Prostate gland (tissue), 2 donors: ENCODE measurements around the gene UBE2O. TPM values are rescaled to one million over a fixed set of nuclear protein-coding genes. Genes with fewer than 3 reads are reported as not detected.
"Not testable (repeated sequence)": the region's sequence is repeated elsewhere in the genome, so short reads cannot be mapped to it uniquely, and the experiment has no call there.

Source experiments
- DNase-seq: peaks from one replicate; pipeline ENCODE4 v3.0.0-alpha.2; 2019; ENCODE audit warnings: low spot score
- H3K27ac ChIP-seq, 2 donors: fragments of 200-600 bp; sonication (generic); 2 replicates each; pipeline ENCODE4 v1.5.1; 2017 to 2019
- H3K27me3 ChIP-seq: fragments of 200-600 bp; sonication (generic); replicated peaks from 2 replicates; pipeline ENCODE4 v1.5.1; 2019; ENCODE audit not compliant: insufficient read depth
- H3K36me3 ChIP-seq, 2 donors: fragments of 200-600 bp; sonication (generic); 1 replicate in 1 of 2; 2 replicates in 1 of 2; pipeline versions ENCODE4 v1.5.1 to v1.8.1; 2017 to 2019
- H3K4me1 ChIP-seq: fragments of 200-600 bp; sonication (generic); replicated peaks from 2 replicates; pipeline ENCODE4 v1.5.1; 2019
- H3K4me3 ChIP-seq, 2 donors: fragments of 200-600 bp; sonication (generic); 2 replicates each; pipeline ENCODE4 v1.5.1; 2017 to 2019
- H3K9me3 ChIP-seq: fragments of 200-600 bp; sonication (generic); 2 replicates; pipeline ENCODE4 v1.5.1; 2017
- CTCF ChIP-seq, 4 experiments: fragments of 200-600 bp in 2 of 4; fragments of 450-650 bp in 2 of 4; sonication (generic) in 2 of 4; IDR thresholded peaks; 1 replicate in 3 of 4; 2 replicates in 1 of 4; pipeline ENCODE4 v1.5.1; 2016 to 2019; ENCODE audit warnings: antibody characterized with exemption in 4 of 4, mild to moderate bottlenecking in 2 of 4, moderate library complexity in 2 of 4
- POLR2A ChIP-seq: fragments of 450-650 bp; IDR thresholded peaks from one replicate; pipeline ENCODE4 v1.6.1; 2016; ENCODE audit warnings: antibody characterized with exemption, mild to moderate bottlenecking
- POLR2AphosphoS5 ChIP-seq: sonication (generic); formaldehyde crosslinking; IDR thresholded peaks from one replicate; pipeline ENCODE4 v1.6.1; 2017; ENCODE audit warnings: antibody characterized with exemption
- WGBS: methylation state at CpG from one replicate; pipeline ENCODE4 v1.1.5; 2018; 5-methylcytosine and 5-hydroxymethylcytosine counted together
- intact Hi-C: fragments of 100-400 bp; cut with DNase I; formaldehyde crosslinking; loops from one replicate; pipeline ENCODE4 v1.14.2; 2022
- total RNA-seq, 2 donors: library from RNA; depleted of rRNA; stranded (reverse); fragments of >200 nt; gene quantifications; one replicate each; pipeline ENCODE4 v1.1.0, GENCODE V29; 2016

The UBE2O gene
- total RNA-seq, 2 donors from 2014 or later, result 19.9 to 39.8 TPM

GRCh38 chr17:76363107-76363842, 89.7 kb downstream of the UBE2O start:
- Histone ChIP-seq H3K4me1 (peaks cover 4% of the 10 kb centered on the region), H3K4me3 (no peak overlapping the region), H3K36me3 (no peaks in the 10 kb centered on the region), H3K27ac (no peak overlapping the region), H3K9me3 (no peaks in the 10 kb centered on the region), H3K27me3 (no peaks in the 10 kb centered on the region)
- intact Hi-C loops, result no loop called here
- TF ChIP-seq POLR2A, result no peak
- no peak for TF ChIP-seq POLR2AphosphoS5
- TF ChIP-seq CTCF (IDR thresholded peaks at IDR 0.05), result no peak
- no peak for DNase-seq
- 88% methylated on average over 11 of the region's 11 CpGs for WGBS

GRCh38 chr17:76360461-76360860, 92.5 kb downstream of the UBE2O start:
- Histone ChIP-seq H3K27ac (no peak overlapping the region), H3K4me3 (no peak overlapping the region), H3K9me3 (no peaks in the 10 kb centered on the region), H3K27me3 (no peaks in the 10 kb centered on the region), H3K36me3 (no peaks in the 10 kb centered on the region), H3K4me1 (peaks cover 4% of the 10 kb centered on the region)
- intact Hi-C loops, result no loop called here
- 47% methylated on average over 2 of the region's 2 CpGs for WGBS
- no peak for DNase-seq
- TF ChIP-seq CTCF (IDR thresholded peaks at IDR 0.05) (no peak), POLR2A (no peak), POLR2AphosphoS5 (no peak)

GRCh38 chr17:76359776-76360175, 93.2 kb downstream of the UBE2O start:
- H3K36me3 ChIP-seq, H3K4me1 ChIP-seq, H3K9me3 ChIP-seq, intact Hi-C loops, H3K27ac ChIP-seq, DNase-seq, H3K4me3 ChIP-seq, H3K27me3 ChIP-seq: not testable (repeated sequence)
- 70% methylated on average over 6 of the region's 6 CpGs for WGBS

GRCh38 chr17:76359375-76359774, 93.6 kb downstream of the UBE2O start:
- DNase-seq, result no peak
- H3K27ac ChIP-seq, result no peak overlapping the region
- no peak overlapping the region for H3K4me3 ChIP-seq
- H3K36me3 ChIP-seq, result no peaks in the 10 kb centered on the region
- TF ChIP-seq POLR2AphosphoS5, result no peak
- TF ChIP-seq CTCF (IDR thresholded peaks at IDR 0.05), result no peak
- no peak for TF ChIP-seq POLR2A
- H3K9me3 ChIP-seq, result no peaks in the 10 kb centered on the region
- 86% methylated on average over 6 of the region's 6 CpGs for WGBS
- H3K27me3 ChIP-seq, result no peaks in the 10 kb centered on the region
- intact Hi-C loops, result no loop called here
- H3K4me1 ChIP-seq, result peaks cover 4% of the 10 kb centered on the region

- H3K4me1 ChIP-seq, result peaks cover 4% of the 10 kb centered on the region
- intact Hi-C loops, result no loop called here
- TF ChIP-seq POLR2AphosphoS5 (no peak), POLR2A (no peak), CTCF (IDR thresholded peaks at IDR 0.05) (no peak)
- no peak for DNase-seq
- H3K27me3 ChIP-seq, result no peaks in the 10 kb centered on the region
- H3K36me3 ChIP-seq, result no peaks in the 10 kb centered on the region
- 86% methylated on average over 6 of the region's 6 CpGs for WGBS
- no peak overlapping the region for H3K27ac ChIP-seq
- H3K9me3 ChIP-seq, result no peaks in the 10 kb centered on the region
- no peak overlapping the region for H3K4me3 ChIP-seq
Measured at GRCh38 chr17:76357597-76358158, 95.3 kb downstream of the UBE2O start.
